GM10248 (cell line): ENCODE results near the gene GLP2R.
"Not testable (repeated sequence)": the region's sequence is repeated elsewhere in the genome, so short reads cannot be mapped to it uniquely, and the experiment has no call there.

ENCODE experiments used
- CTCF ChIA-PET: fragments of 300-600 bp; sonication (Branson Sonifier 250); formaldehyde crosslinking; extraction: SDS; loops from one replicate; lab custom pipeline; 2021; ENCODE audit warnings: antibody characterized with exemption; lab: Yijun Ruan, JAX
- POLR2A ChIA-PET: fragments of 350-650 bp; sonication (Branson Sonifier 250); formaldehyde crosslinking; extraction: SDS; loops from one replicate; lab custom pipeline; 2020; ENCODE audit warnings: antibody characterized with exemption; lab: Yijun Ruan, JAX
- DNase-seq: peaks from one replicate; pipeline ENCODE4 v3.0.0; 2012; ENCODE audit errors: extremely low spot score
- TF ChIP-seq, protein P1 (sequence below): IDR thresholded peaks from 2 replicates; pipeline ENCODE4 v1.5.1; 2012; ENCODE audit warnings: mild to moderate bottlenecking, low read depth; ENCODE audit errors: extremely low read depth, missing control alignments, control extremely low read depth

Gene GLP2R, protein sequence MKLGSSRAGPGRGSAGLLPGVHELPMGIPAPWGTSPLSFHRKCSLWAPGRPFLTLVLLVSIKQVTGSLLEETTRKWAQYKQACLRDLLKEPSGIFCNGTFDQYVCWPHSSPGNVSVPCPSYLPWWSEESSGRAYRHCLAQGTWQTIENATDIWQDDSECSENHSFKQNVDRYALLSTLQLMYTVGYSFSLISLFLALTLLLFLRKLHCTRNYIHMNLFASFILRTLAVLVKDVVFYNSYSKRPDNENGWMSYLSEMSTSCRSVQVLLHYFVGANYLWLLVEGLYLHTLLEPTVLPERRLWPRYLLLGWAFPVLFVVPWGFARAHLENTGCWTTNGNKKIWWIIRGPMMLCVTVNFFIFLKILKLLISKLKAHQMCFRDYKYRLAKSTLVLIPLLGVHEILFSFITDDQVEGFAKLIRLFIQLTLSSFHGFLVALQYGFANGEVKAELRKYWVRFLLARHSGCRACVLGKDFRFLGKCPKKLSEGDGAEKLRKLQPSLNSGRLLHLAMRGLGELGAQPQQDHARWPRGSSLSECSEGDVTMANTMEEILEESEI

DNA sequence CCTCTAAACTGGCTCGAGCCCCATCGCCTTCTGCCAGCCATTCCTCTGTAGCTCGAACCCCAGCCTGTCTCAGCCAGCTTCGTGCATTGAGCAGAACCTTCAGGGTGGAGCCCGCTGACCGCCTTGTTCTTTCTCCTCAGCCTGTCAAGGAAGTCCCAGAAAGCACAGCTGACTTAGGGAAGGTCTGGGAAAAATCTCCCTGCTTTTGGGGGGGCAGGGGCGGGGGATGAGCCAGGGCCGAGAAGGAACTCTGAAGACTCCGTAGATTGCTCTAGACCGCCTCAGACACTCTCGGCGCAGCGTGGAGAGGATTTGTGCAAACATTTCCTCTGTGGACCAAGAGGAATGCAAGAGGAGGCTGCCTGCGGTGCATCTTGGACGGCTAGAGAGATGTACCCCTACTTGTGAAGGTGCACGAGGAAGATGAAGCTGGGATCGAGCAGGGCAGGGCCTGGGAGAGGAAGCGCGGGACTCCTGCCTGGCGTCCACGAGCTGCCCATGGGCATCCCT lies at the start of gene GLP2R:
TSS of gene GLP2R (plus strand) at position 284 of the 510 bp plus-strand sequence. CDS start at position 424, 140 bp downstream.
- ChIA-PET POLR2A (no interaction called here), CTCF (interaction anchor here (1.7 kb wide), 1 partner anchor 13 kb away, joined by 4 read pairs; no protein-coding TSS in a partner anchor)
- DNase-seq, result no peak
- TF ChIP-seq, protein P1, sequence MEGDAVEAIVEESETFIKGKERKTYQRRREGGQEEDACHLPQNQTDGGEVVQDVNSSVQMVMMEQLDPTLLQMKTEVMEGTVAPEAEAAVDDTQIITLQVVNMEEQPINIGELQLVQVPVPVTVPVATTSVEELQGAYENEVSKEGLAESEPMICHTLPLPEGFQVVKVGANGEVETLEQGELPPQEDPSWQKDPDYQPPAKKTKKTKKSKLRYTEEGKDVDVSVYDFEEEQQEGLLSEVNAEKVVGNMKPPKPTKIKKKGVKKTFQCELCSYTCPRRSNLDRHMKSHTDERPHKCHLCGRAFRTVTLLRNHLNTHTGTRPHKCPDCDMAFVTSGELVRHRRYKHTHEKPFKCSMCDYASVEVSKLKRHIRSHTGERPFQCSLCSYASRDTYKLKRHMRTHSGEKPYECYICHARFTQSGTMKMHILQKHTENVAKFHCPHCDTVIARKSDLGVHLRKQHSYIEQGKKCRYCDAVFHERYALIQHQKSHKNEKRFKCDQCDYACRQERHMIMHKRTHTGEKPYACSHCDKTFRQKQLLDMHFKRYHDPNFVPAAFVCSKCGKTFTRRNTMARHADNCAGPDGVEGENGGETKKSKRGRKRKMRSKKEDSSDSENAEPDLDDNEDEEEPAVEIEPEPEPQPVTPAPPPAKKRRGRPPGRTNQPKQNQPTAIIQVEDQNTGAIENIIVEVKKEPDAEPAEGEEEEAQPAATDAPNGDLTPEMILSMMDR, result no peak

DNA sequence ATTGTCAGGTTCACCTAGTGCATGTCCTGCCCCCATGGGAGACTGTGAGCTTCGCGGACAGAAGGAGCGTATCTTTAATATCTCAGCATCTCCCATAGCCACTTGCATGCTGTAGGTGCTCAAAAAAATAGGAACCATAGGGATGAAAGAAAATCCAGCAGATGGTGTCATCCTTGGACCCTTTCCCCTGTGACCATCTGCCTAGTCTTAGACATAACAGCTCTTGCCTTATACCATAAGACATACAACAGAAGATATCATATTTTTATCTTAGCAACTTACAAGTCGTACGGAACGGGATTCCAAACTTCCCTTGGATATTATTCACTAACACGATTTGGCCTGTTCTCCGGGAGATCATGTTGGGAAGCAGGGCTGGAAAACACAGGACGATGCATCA lies 48.8 kb upstream of the GLP2R start:
- CTCF ChIA-PET, result interaction anchor here (1.0 to 1.4 kb wide), 2 partner anchors 8 to 12 kb away, joined by 3 to 6 read pairs; no protein-coding TSS in a partner anchor
- TF ChIP-seq, protein P1, result no peak
- POLR2A ChIA-PET, result no interaction called here
- DNase-seq, result no peak

DNA sequence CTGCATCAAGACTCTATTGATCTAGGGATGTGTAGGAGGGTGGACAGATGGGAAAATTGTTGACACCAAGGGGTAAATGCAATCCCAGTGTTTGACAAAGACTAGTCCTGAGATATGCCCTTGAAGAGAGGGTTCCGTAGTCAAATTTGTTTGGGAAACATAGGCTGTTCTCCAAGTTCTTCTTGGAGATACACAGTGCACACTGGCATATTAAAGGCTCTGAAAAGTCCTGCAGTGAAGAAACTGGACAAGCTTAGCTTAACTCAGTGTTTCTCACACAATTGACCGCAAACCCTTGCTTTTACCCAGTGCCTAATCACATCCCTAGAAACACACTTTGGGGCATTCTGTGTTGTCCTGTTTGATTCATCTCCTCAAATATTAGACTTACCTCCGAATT lies 45.2 kb upstream of the GLP2R start:
- CTCF ChIA-PET, result interaction anchor here (1.1 kb wide), 1 partner anchor 12 kb away, joined by 4 read pairs; no protein-coding TSS in a partner anchor
- TF ChIP-seq, protein P1, result no peak
- POLR2A ChIA-PET, result no interaction called here
- no peak for DNase-seq

DNA sequence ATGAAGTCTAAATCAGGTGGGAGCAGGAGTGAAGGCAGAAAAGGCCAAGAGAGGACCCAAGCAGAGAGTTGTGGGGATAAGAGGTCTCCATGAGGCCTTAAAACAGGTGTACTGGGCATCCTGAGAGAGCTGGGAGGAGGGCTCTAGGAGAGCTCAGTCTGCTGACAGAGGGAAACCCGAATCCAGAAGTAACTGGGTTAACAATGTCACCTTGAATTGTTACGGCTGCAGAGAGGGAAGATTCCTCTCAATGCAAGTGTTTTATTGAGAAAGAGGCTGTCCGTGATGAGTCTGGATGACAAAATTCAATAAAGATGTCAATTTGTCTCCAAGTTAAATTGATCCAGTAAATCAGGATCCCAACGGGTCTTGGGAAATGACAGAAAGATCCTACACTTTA lies 42.7 kb upstream of the GLP2R start:
- no peak for DNase-seq
- POLR2A ChIA-PET, result no interaction called here
- TF ChIP-seq, protein P1, result no peak
- CTCF ChIA-PET, result no interaction called here

DNA sequence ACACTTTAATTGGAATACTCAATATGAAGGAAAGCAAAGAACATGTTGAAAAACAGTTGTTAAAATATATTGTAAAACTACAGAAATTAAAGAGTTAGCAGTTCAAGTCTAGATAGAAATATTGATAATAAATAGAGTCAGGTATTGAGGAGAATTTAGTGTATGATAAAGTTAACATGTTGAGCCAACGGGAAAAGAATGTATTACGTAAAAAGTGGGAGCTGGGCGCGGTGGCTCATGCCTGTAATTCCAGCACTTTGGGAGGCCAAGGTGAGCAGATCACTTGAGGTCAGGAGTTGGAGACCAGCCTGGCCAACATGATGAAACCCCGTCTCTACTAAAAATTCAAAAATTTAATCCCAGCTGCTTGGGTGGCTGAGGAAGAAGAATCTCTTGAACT lies 42.3 kb upstream of the GLP2R start:
- DNase-seq, CTCF ChIA-PET, POLR2A ChIA-PET: not testable (repeated sequence)

DNA sequence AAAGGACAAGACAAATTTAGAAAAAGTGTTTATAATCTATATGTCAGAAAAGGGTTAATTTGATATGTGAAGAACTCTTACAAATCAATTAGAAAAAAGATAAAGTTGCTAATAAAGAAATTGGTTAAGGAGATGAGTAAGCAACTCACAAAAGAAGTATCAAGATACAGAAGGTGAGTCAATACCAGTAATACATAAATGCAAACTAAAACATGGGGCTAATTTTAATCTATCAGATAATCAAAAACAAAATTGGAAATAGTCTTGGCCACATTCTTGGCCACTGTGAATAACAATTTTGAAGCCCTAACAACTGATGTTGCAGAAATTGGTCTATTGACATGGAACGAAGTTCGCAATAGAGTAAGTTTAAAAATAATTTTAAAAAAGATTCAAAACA lies 41.2 kb upstream of the GLP2R start:
- DNase-seq, result no peak
- CTCF ChIA-PET, result no interaction called here
- TF ChIP-seq, protein P1, result no peak
- POLR2A ChIA-PET, result no interaction called here

DNA sequence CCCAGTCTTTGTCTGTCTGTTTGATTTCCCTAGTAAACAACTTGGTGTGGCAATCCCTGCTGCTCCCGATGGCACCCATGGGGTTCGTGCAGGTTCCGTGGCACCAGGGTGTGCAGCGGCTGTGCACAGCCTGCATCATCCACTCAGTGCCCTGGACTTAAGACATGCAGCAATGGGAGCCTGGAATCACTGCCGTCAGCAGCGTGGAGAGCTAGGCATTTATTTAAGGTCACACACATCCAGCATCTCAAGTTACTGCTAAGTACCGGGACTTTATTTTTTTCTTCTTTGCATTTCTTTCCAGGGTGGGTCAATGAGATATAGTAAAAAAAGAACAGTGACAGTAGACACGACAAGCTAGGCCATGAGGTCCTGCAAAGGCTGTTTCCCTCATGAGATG lies 37.1 kb upstream of the GLP2R start:
- POLR2A ChIA-PET, result no interaction called here
- CTCF ChIA-PET, result interaction anchor here (3.3 kb wide), 1 partner anchor 20 kb away, joined by 10 read pairs; no protein-coding TSS in a partner anchor
- DNase-seq, result no peak
- TF ChIP-seq, protein P1, result no peak
